ENCODE results near the gene MOB3B.
"Not testable (repeated sequence)": the region's sequence is repeated elsewhere in the genome, so short reads cannot be mapped to it uniquely, and the experiment has no call there.

GRCh38 chr9:27466516-27466915 is 63.1 kb downstream of the MOB3B start:
- not testable (repeated sequence) for TF ChIP-seq CTCF (IDR thresholded peaks at IDR 0.05); CHD2 (IDR thresholded peaks at IDR 0.05; ENCODE audit: low read length, partially characterized antibody)
